Body of pancreas (tissue), 4 donors: Measurements from ENCODE around the gene SP140. TPM values are rescaled to one million over a fixed set of nuclear protein-coding genes. Genes with fewer than 3 reads are reported as not detected.

Source experiments
- ATAC-seq: fragments of 150-250 bp; one replicate; pipeline ENCODE4 v1.9.1; 2016
- DNase-seq, 4 donors: peaks; one replicate each; pipeline ENCODE4 v3.0.0-alpha.2; 2019
- H3K27ac ChIP-seq, 4 donors: fragments of 200-600 bp; sonication (generic); 1 replicate in 3 of 4; 2 replicates in 1 of 4; pipeline versions ENCODE4 v1.5.1 to v1.6.1; 2016 to 2019; ENCODE audit warnings: mild to moderate bottlenecking in 1 of 4, mixed read lengths in 1 of 4, moderate library complexity in 1 of 4
- H3K27me3 ChIP-seq, 2 donors: fragments of 200-600 bp; sonication (generic); one replicate each; pipeline ENCODE4 v1.6.0; 2016; ENCODE audit warnings: mild to moderate bottlenecking in 1 of 2
- H3K36me3 ChIP-seq, 2 donors: fragments of 200-600 bp; sonication (generic); replicated peaks in 1 of 2; 2 replicates each; pipeline ENCODE4 v1.5.1; 2016; ENCODE audit warnings: low read depth in 2 of 2; ENCODE audit not compliant: insufficient read depth in 1 of 2
- H3K4me1 ChIP-seq: fragments of 200-600 bp; sonication (generic); one replicate; pipeline ENCODE4 v1.6.0; 2016
- H3K4me3 ChIP-seq, 2 donors: fragments of 200-600 bp; sonication (generic); 1 replicate in 1 of 2; 2 replicates in 1 of 2; pipeline ENCODE4 v1.5.1; 2016 to 2019
- H3K9me3 ChIP-seq, 3 donors: fragments of 200-600 bp; sonication (generic); 1 replicate in 2 of 3; 2 replicates in 1 of 3; pipeline ENCODE4 v1.5.1; 2016
- CTCF ChIP-seq, 7 experiments: fragments of 450-650 bp in 4 of 7; fragments of 200-600 bp in 3 of 7; sonication (generic) in 3 of 7; IDR thresholded peaks; one replicate each; pipeline ENCODE4 v1.5.1; 2016 to 2019; ENCODE audit warnings: antibody characterized with exemption in 7 of 7
- POLR2A ChIP-seq, 3 donors: fragments of 450-650 bp; IDR thresholded peaks; one replicate each; pipeline ENCODE4 v1.6.1; 2016; ENCODE audit warnings: antibody characterized with exemption in 3 of 3, mild to moderate bottlenecking in 2 of 3
- WGBS, 2 donors: methylation state at CpG; one replicate each; pipeline ENCODE4 v1.1.5; 2017; 5-methylcytosine and 5-hydroxymethylcytosine counted together
- intact Hi-C: fragments of 100-400 bp; cut with DNase I; formaldehyde crosslinking; loops from one replicate; pipeline ENCODE4 v1.15.1; 2023
- total RNA-seq, 2 donors: library from RNA; depleted of rRNA; stranded (reverse); fragments of >200 nt; gene quantifications; one replicate each; pipeline ENCODE4 v1.1.0, GENCODE V29; 2016

The SP140 gene
- total RNA-seq, 2 donors from 2014 or later, result 0.33 to 0.52 TPM

GRCh38 chr2:230327418-230328154 is 102.0 kb downstream of the SP140 start:
- intact Hi-C loops, result no loop called here
- TF ChIP-seq CTCF (IDR thresholded peaks at IDR 0.05) (no peak), POLR2A (IDR thresholded peaks at IDR 0.05) (no peak)
- H3K36me3 ChIP-seq, result no peaks in the 10 kb centered on the region
- H3K27me3 ChIP-seq, result no peaks in the 10 kb centered on the region
- H3K27ac ChIP-seq, result peak overlapping the region; percentile 8 to 75 (median 66)
- H3K4me3 ChIP-seq, result no peak overlapping the region
- no peaks in the 10 kb centered on the region for H3K9me3 ChIP-seq
- ATAC-seq (peak; percentile 12), DNase-seq (no peak)
- 76 to 82% methylated on average over 5 of the region's 5 CpGs for WGBS, 2 donors
- peaks cover 15% of the 10 kb centered on the region for H3K4me1 ChIP-seq

- Histone ChIP-seq H3K4me1 (peaks cover 15% of the 10 kb centered on the region), H3K9me3 (no peaks in the 10 kb centered on the region), H3K27me3 (no peaks in the 10 kb centered on the region), H3K36me3 (no peaks in the 10 kb centered on the region), H3K4me3 (no peak overlapping the region), H3K27ac (peak overlapping the region in 1 of 4 donors; percentile 75)
- ATAC-seq (no peak), DNase-seq (no peak)
- no peak for TF ChIP-seq CTCF (IDR thresholded peaks at IDR 0.05)
- no peak for TF ChIP-seq POLR2A (IDR thresholded peaks at IDR 0.05)
- intact Hi-C loops, result no loop called here
- 95 to 97% methylated on average over 8 of the region's 8 CpGs for WGBS, 2 donors
Measured at GRCh38 chr2:230328155-230328458, 102.6 kb downstream of the SP140 start.

GRCh38 chr2:230329946-230330605 is 104.5 kb downstream of the SP140 start:
- no peak for DNase-seq
- Histone ChIP-seq H3K36me3 (peaks cover 0 to 2% of the 10 kb centered on the region in 2 donors), H3K4me1 (peaks cover 15% of the 10 kb centered on the region), H3K9me3 (no peaks in the 10 kb centered on the region), H3K27ac (no peak overlapping the region), H3K27me3 (no peaks in the 10 kb centered on the region), H3K4me3 (no peak overlapping the region)
- no peak for TF ChIP-seq POLR2A (IDR thresholded peaks at IDR 0.05)
- no peak for TF ChIP-seq CTCF (IDR thresholded peaks at IDR 0.05)
- WGBS, 2 donors, result 81 to 88% methylated on average over 7 of the region's 7 CpGs
- no peak for ATAC-seq
- intact Hi-C loops, result no loop called here

GRCh38 chr2:230330725-230331124 is 105.2 kb downstream of the SP140 start:
- intact Hi-C loops, result no loop called here
- H3K4me1 ChIP-seq, result peaks cover 15% of the 10 kb centered on the region
- H3K27ac ChIP-seq, result no peak overlapping the region
- no peak for TF ChIP-seq CTCF (IDR thresholded peaks at IDR 0.05)
- no peak for TF ChIP-seq POLR2A (IDR thresholded peaks at IDR 0.05)
- no peaks in the 10 kb centered on the region for H3K9me3 ChIP-seq
- no peak overlapping the region for H3K4me3 ChIP-seq
- WGBS, 2 donors, result 87 to 94% methylated on average over 7 of the region's 7 CpGs
- no peaks in the 10 kb centered on the region for H3K27me3 ChIP-seq
- DNase-seq, result no peak
- peaks cover 0 to 2% of the 10 kb centered on the region in 2 donors for H3K36me3 ChIP-seq
- no peak for ATAC-seq
